Osteocyte (in vitro differentiated cells): ENCODE measurements around the gene SMYD3. TPM values are rescaled to one million over a fixed set of nuclear protein-coding genes. Genes with fewer than 3 reads are reported as not detected.

Experiments used
- DNase-seq: peaks from one replicate; pipeline ENCODE4 v3.0.0; 2021; ENCODE audit warnings: mixed read lengths; ENCODE audit not compliant: unreplicated experiment; ENCODE audit errors: extremely low spot score
- H3K27ac Mint-ChIP-seq: one replicate; pipeline ENCODE4 v1.8.0; 2021; ENCODE audit warnings: mild to moderate bottlenecking, mixed read lengths; ENCODE audit not compliant: unreplicated experiment
- H3K27me3 Mint-ChIP-seq: one replicate; pipeline ENCODE4 v1.8.0; 2021; ENCODE audit warnings: mixed read lengths; ENCODE audit not compliant: unreplicated experiment
- H3K36me3 Mint-ChIP-seq: one replicate; pipeline ENCODE4 v1.8.0; 2021; ENCODE audit warnings: mixed read lengths; ENCODE audit not compliant: unreplicated experiment
- H3K4me1 Mint-ChIP-seq: one replicate; pipeline ENCODE4 v1.8.0; 2021; ENCODE audit warnings: mixed read lengths; ENCODE audit not compliant: unreplicated experiment
- H3K4me3 Mint-ChIP-seq: one replicate; pipeline ENCODE4 v1.8.0; 2021; ENCODE audit warnings: mild to moderate bottlenecking, moderate library complexity, mixed read lengths; ENCODE audit not compliant: unreplicated experiment
- H3K9me3 Mint-ChIP-seq: one replicate; pipeline ENCODE4 v1.8.0; 2021; ENCODE audit warnings: mixed read lengths; ENCODE audit not compliant: unreplicated experiment
- total RNA-seq: library from RNA; stranded (reverse); gene quantifications from 2 replicates; pipeline ENCODE4 v1.2.1, GENCODE V29; 2021
- TF ChIP-seq, protein P1 (sequence below): fragments of 200-600 bp; sonication (generic); IDR thresholded peaks from 2 replicates; pipeline ENCODE4 v1.5.0; 2021; ENCODE audit warnings: antibody characterized with exemption, mild to moderate bottlenecking, moderate library complexity

Gene SMYD3
- total RNA-seq, 1 donor from 2014 or later = 22.3 TPM

- TF ChIP-seq, protein P1, sequence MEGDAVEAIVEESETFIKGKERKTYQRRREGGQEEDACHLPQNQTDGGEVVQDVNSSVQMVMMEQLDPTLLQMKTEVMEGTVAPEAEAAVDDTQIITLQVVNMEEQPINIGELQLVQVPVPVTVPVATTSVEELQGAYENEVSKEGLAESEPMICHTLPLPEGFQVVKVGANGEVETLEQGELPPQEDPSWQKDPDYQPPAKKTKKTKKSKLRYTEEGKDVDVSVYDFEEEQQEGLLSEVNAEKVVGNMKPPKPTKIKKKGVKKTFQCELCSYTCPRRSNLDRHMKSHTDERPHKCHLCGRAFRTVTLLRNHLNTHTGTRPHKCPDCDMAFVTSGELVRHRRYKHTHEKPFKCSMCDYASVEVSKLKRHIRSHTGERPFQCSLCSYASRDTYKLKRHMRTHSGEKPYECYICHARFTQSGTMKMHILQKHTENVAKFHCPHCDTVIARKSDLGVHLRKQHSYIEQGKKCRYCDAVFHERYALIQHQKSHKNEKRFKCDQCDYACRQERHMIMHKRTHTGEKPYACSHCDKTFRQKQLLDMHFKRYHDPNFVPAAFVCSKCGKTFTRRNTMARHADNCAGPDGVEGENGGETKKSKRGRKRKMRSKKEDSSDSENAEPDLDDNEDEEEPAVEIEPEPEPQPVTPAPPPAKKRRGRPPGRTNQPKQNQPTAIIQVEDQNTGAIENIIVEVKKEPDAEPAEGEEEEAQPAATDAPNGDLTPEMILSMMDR = no peak
- Mint-ChIP-seq H3K4me3 (peak overlapping the region; percentile 3), H3K9me3 (no peaks in the 10 kb centered on the region), H3K27me3 (no peaks in the 10 kb centered on the region), H3K36me3 (no peaks in the 10 kb centered on the region), H3K4me1 (peaks cover 46% of the 10 kb centered on the region), H3K27ac (peak overlapping the region; percentile 88)
- no peak for DNase-seq
Measured at GRCh38 chr1:245860657-245861544, 646.2 kb downstream of the SMYD3 start.

DNA sequence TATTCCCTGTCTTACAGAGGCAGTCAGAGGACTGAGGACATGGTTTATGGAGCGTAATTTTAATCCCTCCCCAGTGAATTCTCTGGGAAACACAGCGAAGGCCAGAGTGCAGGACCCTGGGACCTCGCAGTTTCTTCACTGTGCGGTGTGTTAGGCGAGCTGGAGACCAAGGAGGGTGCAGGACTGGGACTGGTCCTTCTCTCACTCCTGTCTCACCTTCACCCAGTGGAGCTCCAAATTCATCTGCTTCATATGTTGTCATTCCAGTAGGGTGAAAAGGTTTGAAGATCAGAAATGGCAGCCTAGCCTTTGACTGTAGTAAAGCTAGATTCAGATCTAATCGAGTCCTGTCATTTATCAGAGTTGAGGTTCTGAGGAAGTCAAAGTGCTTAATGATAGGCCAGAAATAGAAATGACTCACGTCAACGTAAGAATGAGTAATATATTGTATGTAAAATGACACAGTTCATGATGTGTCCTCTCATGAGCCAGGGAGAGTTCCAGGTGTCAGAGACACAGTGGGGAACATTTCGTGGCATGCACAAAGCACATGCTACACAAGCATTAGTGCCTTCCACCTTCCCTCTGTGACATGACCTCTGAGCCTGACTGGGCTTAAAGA is 647.5 kb downstream of the SMYD3 start:
- no peak for DNase-seq
- no peaks in the 10 kb centered on the region for H3K9me3 Mint-ChIP-seq
- H3K36me3 Mint-ChIP-seq = peaks cover 2% of the 10 kb centered on the region
- peaks cover 46% of the 10 kb centered on the region for H3K4me1 Mint-ChIP-seq
- H3K27me3 Mint-ChIP-seq = no peaks in the 10 kb centered on the region
- no peak overlapping the region for H3K4me3 Mint-ChIP-seq
- TF ChIP-seq, protein P1 = no peak
- peak overlapping the region; percentile 88 for H3K27ac Mint-ChIP-seq

GRCh38 chr1:245858722-245859492 is 648.2 kb downstream of the SMYD3 start:
- no peaks in the 10 kb centered on the region for H3K27me3 Mint-ChIP-seq
- no peak for DNase-seq
- peaks cover 7% of the 10 kb centered on the region for H3K9me3 Mint-ChIP-seq
- peaks cover 46% of the 10 kb centered on the region for H3K4me1 Mint-ChIP-seq
- no peak overlapping the region for H3K4me3 Mint-ChIP-seq
- TF ChIP-seq, protein P1 = peak; percentile 50
- H3K36me3 Mint-ChIP-seq = peaks cover 7% of the 10 kb centered on the region
- no peak overlapping the region for H3K27ac Mint-ChIP-seq

DNA sequence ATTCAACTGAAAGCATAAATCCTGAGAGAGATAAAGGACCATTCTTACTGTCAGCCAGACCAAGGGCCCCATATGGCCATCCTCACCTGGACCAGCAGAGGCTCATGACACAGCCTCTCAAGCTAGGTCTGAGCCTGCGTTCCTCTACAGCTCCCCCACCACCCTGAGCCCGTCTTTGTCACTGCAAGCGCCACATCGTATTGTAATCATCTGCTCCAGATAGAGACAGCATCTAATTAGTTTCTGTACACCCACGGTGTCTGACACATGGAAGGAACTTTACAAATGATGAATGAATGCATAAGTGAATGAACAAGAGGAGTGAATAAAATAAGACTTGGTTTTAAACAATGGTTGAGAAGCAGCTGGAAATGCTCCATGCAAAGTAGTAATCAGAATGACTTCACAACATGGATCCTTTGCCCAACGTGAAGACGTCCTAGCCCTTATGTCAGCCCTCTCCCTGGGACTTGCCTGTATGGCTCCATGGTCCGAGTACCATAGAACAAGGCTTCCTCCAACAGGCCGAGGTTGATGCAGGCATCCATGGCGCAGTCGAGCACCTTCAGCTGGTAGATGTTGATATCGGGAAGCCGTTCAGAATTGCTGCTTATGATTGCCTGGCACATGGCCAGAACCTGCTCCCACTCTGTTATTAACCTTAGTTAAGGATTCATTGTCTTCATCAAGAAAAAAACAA is 648.9 kb downstream of the SMYD3 start:
- Mint-ChIP-seq H3K4me3 (no peak overlapping the region), H3K4me1 (peaks cover 46% of the 10 kb centered on the region), H3K27me3 (no peaks in the 10 kb centered on the region), H3K9me3 (peaks cover 9% of the 10 kb centered on the region), H3K27ac (no peak overlapping the region), H3K36me3 (peaks cover 10% of the 10 kb centered on the region)
- no peak for DNase-seq
- TF ChIP-seq, protein P1 = no peak
